ENCODE data around the gene ARID1A. TPM values are rescaled to one million over a fixed set of nuclear protein-coding genes. Genes with fewer than 3 reads are reported as not detected.

The ARID1A gene
- total and polyA plus RNA-seq, 2 of the 8 experiments (the other 6 are each of a cell fraction or from before 2014, with no cell fraction given), result 52.1 to 103 TPM

GRCh38 chr1:26724118-26724517 lies 28.3 kb downstream of the ARID1A start (continued):
- TF ChIP-seq, protein P1, sequence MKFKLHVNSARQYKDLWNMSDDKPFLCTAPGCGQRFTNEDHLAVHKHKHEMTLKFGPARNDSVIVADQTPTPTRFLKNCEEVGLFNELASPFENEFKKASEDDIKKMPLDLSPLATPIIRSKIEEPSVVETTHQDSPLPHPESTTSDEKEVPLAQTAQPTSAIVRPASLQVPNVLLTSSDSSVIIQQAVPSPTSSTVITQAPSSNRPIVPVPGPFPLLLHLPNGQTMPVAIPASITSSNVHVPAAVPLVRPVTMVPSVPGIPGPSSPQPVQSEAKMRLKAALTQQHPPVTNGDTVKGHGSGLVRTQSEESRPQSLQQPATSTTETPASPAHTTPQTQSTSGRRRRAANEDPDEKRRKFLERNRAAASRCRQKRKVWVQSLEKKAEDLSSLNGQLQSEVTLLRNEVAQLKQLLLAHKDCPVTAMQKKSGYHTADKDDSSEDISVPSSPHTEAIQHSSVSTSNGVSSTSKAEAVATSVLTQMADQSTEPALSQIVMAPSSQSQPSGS (IDR thresholded peaks at IDR 0.05; ENCODE audit: low read length), result no peak
- TF ChIP-seq RAD21 (IDR thresholded peaks at IDR 0.05 in 1 of 2, conservative IDR thresholded peaks at IDR 0.05 in 1 of 2; ENCODE audit: low read depth in 2 of 2, low read length in 2 of 2) (no peak), TBP (IDR thresholded peaks at IDR 0.05; ENCODE audit: low read depth, low read length) (no peak), CBX5 (IDR thresholded peaks at IDR 0.05; ENCODE audit: low read depth, low read length) (no peak)

Measured in H1 (cell line).